ENCODE results near the gene ZNF69.
"Not testable (repeated sequence)": the region's sequence is repeated elsewhere in the genome, so short reads cannot be mapped to it uniquely, and the experiment has no call there.

The ZNF69 gene

GRCh38 chr19:11902228-11902627, 14.6 kb downstream of the ZNF69 start:
- DNase-seq: no peak

- DNase-seq: no peak
These were observed 18.3 kb downstream of the ZNF69 start for GRCh38 chr19:11905928-11906327.

- not testable (repeated sequence) for DNase-seq
These were observed 24.4 kb downstream of the ZNF69 start for GRCh38 chr19:11911937-11912336.

GRCh38 chr19:11914417-11915051, 27.0 kb downstream of the ZNF69 start:
- DNase-seq: not testable (repeated sequence)

- DNase-seq: no peak
These were observed 34.4 kb downstream of the ZNF69 start for GRCh38 chr19:11921852-11922495.

GRCh38 chr19:11924886-11925650, 37.5 kb downstream of the ZNF69 start, which contains the start of gene ZNF700:
TSS of gene ZNF700 (plus strand) at chr19:11925107. CDS start at chr19:11925211, 104 bp downstream.
- DNase-seq: peak; percentile 85

GRCh38 chr19:11925651-11926187, 38.1 kb downstream of the ZNF69 start:
- not testable (repeated sequence) for DNase-seq

GRCh38 chr19:11927227-11927626, 39.6 kb downstream of the ZNF69 start:
- DNase-seq: no peak

- DNase-seq: no peak
These were observed 43.5 kb downstream of the ZNF69 start for GRCh38 chr19:11931051-11931450.

- DNase-seq: no peak
These were observed 43.9 kb downstream of the ZNF69 start for GRCh38 chr19:11931513-11931912.

GRCh38 chr19:11935829-11936228, 48.2 kb downstream of the ZNF69 start:
- not testable (repeated sequence) for DNase-seq

GRCh38 chr19:11938383-11938782, 50.8 kb downstream of the ZNF69 start:
- DNase-seq: not testable (repeated sequence)

GRCh38 chr19:11941361-11941887, 53.8 kb downstream of the ZNF69 start:
- not testable (repeated sequence) for DNase-seq

- DNase-seq: no peak
These were observed 54.6 kb downstream of the ZNF69 start for GRCh38 chr19:11942008-11942842.

- DNase-seq: no peak
These were observed 55.2 kb downstream of the ZNF69 start for GRCh38 chr19:11942843-11943108.

- no peak for DNase-seq
These were observed 57.1 kb downstream of the ZNF69 start for GRCh38 chr19:11944656-11945055.

- DNase-seq: no peak
These were observed 61.1 kb downstream of the ZNF69 start for GRCh38 chr19:11948646-11949045.

- no peak for DNase-seq
These were observed 61.6 kb downstream of the ZNF69 start for GRCh38 chr19:11949201-11949600.

GRCh38 chr19:11949614-11950080, 62.1 kb downstream of the ZNF69 start:
- DNase-seq: not testable (repeated sequence)

GRCh38 chr19:11950312-11950711, 62.7 kb downstream of the ZNF69 start:
- DNase-seq: no peak
